Measurements from ENCODE around the gene NSUN2.

NSUN2 gene

DNA sequence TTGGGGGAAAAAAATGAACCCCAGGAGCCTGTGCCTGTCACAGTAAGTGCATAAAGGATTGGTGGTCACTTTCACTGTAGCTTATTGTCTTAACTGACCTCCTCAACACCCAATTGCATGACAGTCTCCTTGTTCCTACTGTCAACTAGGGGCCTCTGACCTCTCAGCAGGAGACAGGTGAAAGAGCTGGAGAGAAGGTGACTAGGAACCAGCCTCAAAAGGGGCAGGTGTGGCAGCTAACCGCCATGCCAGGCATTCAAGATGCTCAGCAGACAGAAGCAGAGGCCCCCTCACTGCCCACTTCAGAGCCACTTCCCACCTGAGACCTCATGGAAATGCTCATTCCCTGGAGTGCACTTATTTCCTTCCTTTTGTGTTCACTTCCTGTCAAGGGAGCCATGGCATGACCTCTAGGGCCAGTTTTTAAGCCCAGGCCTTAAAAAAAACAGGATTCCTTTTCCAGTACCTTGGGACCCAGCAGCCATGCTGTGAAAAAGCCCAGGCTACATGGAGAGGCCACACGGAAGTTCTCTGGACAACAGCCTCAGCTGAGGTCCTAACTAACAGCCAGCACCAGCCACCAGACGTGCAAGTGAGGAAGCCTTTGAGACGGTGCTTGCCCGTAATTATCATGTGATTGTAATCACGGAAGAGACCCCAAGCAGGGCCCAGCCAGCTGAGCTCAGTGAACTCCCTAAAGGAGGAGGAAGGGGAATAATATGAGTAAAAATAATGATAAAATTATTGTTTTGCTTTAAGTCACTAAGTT is 74.9 kb downstream of the NSUN2 start:
- no peak for DNase-seq (ENCODE audit: low spot score)

GRCh38 chr5:6556802-6557102 is 76.1 kb downstream of the NSUN2 start:
- DNase-seq (ENCODE audit: low spot score): no peak

DNA sequence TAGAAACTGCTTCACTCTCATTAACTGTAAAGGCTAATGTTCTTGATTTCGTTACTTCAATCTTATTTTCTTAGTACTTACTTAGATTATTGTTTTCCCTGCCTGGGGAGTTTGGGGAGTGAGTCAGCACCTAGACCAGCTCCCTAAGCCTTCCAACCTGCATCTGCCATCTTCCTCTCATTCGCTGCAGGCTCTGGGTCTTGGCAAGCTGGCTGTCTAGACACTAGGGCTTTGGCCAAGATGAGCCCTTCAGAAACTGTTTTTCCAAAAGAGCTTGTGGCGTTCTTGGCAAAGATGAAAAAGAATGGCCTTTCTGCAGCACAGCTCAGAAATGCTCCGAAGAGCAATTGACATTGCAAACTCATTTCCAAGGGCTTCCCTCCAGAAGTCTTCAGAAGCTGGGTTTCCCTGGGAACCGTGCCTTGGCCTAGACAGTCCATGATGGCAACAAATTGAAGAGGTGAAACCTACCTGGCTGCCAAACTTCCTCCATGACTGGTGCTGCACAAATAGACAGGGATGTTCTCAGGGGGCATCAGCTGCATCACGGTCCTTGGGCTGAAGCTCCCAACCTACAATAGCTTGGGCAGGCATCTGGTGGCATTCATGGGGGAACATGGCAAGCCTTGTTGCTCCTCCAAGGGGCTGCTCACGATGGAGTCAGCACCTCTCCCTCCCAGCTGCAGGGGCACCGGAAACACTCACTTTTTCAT is 76.6 kb downstream of the NSUN2 start:
- no peak for DNase-seq (ENCODE audit: low spot score)

GRCh38 chr5:6554812-6555211 is 78.0 kb downstream of the NSUN2 start:
- no peak for DNase-seq (ENCODE audit: low spot score)

DNA sequence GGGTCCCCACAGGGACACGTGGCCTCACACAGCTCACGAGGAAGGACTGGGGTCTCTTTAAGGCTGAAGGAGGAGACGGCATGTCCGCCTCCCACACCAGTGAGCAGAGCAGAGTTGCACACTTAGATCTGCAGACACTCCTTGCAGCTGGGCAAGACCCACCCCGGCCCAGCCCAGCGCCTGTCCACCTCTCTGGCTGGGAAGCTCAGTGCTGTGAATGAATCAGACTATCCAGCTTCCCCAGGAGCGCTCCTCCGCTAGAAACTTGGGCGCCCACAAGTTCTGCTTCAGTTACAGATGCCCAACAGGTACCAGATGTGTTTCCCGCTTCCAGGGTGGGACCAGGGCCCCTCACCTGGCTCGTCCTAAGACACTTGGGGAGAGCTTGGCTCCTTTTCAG is 78.9 kb downstream of the NSUN2 start:
- DNase-seq (ENCODE audit: low spot score): no peak

DNA sequence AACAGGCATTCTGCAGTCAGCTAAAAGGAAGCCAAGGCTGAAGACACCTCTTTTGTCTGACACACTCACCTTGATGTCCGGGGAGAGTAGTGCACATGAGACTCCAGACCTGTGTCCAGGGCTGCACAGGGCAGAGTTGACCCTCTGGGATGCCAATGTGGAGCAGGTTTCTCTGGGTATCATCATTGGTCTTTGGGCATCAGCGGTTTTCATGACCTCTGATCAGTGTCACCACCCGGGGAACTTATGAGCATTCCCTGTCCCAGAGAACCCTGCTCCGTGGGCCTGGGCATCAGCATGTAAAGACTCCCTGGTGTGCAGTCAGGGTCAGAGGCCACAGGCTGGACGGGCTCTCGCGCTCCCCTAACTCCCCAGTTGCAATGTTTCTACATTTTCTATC is 80.2 kb downstream of the NSUN2 start:
- DNase-seq (ENCODE audit: low spot score): no peak

- DNase-seq (ENCODE audit: low spot score): no peak
Observed at GRCh38 chr5:6551955-6552313, 80.9 kb downstream of the NSUN2 start.

DNA sequence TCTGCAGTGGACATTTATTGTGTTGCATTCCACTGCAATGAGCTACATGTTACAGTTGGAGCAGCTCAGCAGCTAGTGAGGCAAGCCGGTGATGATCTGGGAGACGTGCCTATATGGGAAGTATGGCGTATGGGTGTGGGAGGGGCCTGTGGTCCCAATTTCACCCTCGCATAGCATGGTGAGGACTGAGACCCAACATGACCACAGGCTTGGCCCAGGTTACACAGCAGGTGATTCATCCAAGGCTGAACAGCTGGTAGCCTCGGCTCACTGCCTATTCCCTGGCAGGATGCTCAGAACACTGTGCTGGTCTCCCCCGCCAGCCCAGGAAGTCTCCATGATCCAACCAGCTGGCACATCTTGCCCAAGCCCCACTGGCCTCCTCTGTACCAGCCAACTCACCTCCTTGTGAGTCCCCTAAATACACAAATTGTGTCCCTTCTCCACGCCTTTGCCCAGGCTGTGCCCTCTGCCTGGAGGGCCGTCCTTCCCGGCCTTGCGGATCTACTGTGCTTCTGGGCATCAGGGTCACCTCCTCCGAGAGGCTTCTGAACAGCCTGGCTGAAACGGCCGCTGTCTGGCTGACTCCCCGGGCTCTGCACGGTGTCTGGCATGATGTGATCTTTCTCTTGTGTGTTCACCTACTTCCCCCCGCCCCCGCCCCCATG is 81.4 kb downstream of the NSUN2 start:
- no peak for DNase-seq (ENCODE audit: low spot score)

GRCh38 chr5:6550628-6551027 is 82.2 kb downstream of the NSUN2 start:
- no peak for DNase-seq (ENCODE audit: low spot score)
